ENCODE measurements around the gene APOL2. TPM values are rescaled to one million over a fixed set of nuclear protein-coding genes. Genes with fewer than 3 reads are reported as not detected.
A peak's percentile ranks its signal among the peaks of the same experiment; 100 is the strongest.
"Not testable (repeated sequence)": the region's sequence is repeated elsewhere in the genome, so short reads cannot be mapped to it uniquely, and the experiment has no call there.

Gene APOL2
- total RNA-seq, 1 donor: 56.1 TPM

- Histone ChIP-seq H3K4me1 (ENCODE audit: insufficient read depth, low read length) (no peaks in the 10 kb centered on the region), H4K20me1 (ENCODE audit: insufficient read depth, low read length) (no peaks in the 10 kb centered on the region), H2AFZ (ENCODE audit: low read length) (no peak overlapping the region), H3K27me3 (ENCODE audit: insufficient read depth, low read length) (no peaks in the 10 kb centered on the region), H3K4me3 (ENCODE audit: insufficient read depth, low read length) (no peak overlapping the region), H3K9me3 (ENCODE audit: low read depth, low read length) (no peaks in the 10 kb centered on the region), H3K36me3 (ENCODE audit: insufficient read depth, low read length) (no peaks in the 10 kb centered on the region), H3K4me2 (ENCODE audit: insufficient read depth, low read length) (no peak overlapping the region), H3K27ac (ENCODE audit: low read depth, low read length) (no peak overlapping the region), H3K79me2 (ENCODE audit: insufficient read depth, low read length) (no peaks in the 10 kb centered on the region)
- DNase-seq (ENCODE audit: insufficient read length, low spot score, missing footprints): peak; percentile 47
- TF ChIP-seq, protein P1, sequence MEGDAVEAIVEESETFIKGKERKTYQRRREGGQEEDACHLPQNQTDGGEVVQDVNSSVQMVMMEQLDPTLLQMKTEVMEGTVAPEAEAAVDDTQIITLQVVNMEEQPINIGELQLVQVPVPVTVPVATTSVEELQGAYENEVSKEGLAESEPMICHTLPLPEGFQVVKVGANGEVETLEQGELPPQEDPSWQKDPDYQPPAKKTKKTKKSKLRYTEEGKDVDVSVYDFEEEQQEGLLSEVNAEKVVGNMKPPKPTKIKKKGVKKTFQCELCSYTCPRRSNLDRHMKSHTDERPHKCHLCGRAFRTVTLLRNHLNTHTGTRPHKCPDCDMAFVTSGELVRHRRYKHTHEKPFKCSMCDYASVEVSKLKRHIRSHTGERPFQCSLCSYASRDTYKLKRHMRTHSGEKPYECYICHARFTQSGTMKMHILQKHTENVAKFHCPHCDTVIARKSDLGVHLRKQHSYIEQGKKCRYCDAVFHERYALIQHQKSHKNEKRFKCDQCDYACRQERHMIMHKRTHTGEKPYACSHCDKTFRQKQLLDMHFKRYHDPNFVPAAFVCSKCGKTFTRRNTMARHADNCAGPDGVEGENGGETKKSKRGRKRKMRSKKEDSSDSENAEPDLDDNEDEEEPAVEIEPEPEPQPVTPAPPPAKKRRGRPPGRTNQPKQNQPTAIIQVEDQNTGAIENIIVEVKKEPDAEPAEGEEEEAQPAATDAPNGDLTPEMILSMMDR (IDR thresholded peaks at IDR 0.05; ENCODE audit: extremely low read depth, low read depth, low read length): no peak
Measured at GRCh38 chr22:36204001-36204631, 35.2 kb downstream of the APOL2 start.

GRCh38 chr22:36203441-36203840 lies 35.9 kb downstream of the APOL2 start:
- H3K9me3 ChIP-seq (ENCODE audit: low read depth, low read length); H3K4me1 ChIP-seq (ENCODE audit: insufficient read depth, low read length); H2AFZ ChIP-seq (ENCODE audit: low read length); DNase-seq (ENCODE audit: insufficient read length, low spot score, missing footprints); H3K4me3 ChIP-seq (ENCODE audit: insufficient read depth, low read length); H4K20me1 ChIP-seq (ENCODE audit: insufficient read depth, low read length); H3K4me2 ChIP-seq (ENCODE audit: insufficient read depth, low read length); H3K27ac ChIP-seq (ENCODE audit: low read depth, low read length); H3K27me3 ChIP-seq (ENCODE audit: insufficient read depth, low read length); H3K79me2 ChIP-seq (ENCODE audit: insufficient read depth, low read length); H3K36me3 ChIP-seq (ENCODE audit: insufficient read depth, low read length): not testable (repeated sequence)

- H3K9me3 ChIP-seq (ENCODE audit: low read depth, low read length); H3K4me2 ChIP-seq (ENCODE audit: insufficient read depth, low read length); H3K4me1 ChIP-seq (ENCODE audit: insufficient read depth, low read length); H4K20me1 ChIP-seq (ENCODE audit: insufficient read depth, low read length); H3K79me2 ChIP-seq (ENCODE audit: insufficient read depth, low read length); H3K27ac ChIP-seq (ENCODE audit: low read depth, low read length); H3K27me3 ChIP-seq (ENCODE audit: insufficient read depth, low read length); H3K4me3 ChIP-seq (ENCODE audit: insufficient read depth, low read length); H2AFZ ChIP-seq (ENCODE audit: low read length); H3K36me3 ChIP-seq (ENCODE audit: insufficient read depth, low read length); DNase-seq (ENCODE audit: insufficient read length, low spot score, missing footprints): not testable (repeated sequence)
Measured at GRCh38 chr22:36202906-36203305, 36.4 kb downstream of the APOL2 start.

GRCh38 chr22:36201630-36202319 lies 37.6 kb downstream of the APOL2 start, which contains the start of gene APOL4:
TSS of gene APOL4 (minus strand) at chr22:36201809. CDS start at chr22:36201734, 75 bp downstream.
- Histone ChIP-seq H3K27me3 (ENCODE audit: insufficient read depth, low read length) (no peaks in the 10 kb centered on the region), H3K36me3 (ENCODE audit: insufficient read depth, low read length) (no peaks in the 10 kb centered on the region), H3K4me2 (ENCODE audit: insufficient read depth, low read length) (peak within 1 kb of the TSS; percentile 28), H3K9me3 (ENCODE audit: low read depth, low read length) (no peaks in the 10 kb centered on the region), H3K79me2 (ENCODE audit: insufficient read depth, low read length) (no peaks in the 10 kb centered on the region), H3K4me3 (ENCODE audit: insufficient read depth, low read length) (no peak within 1 kb of the TSS), H3K27ac (ENCODE audit: low read depth, low read length) (no peak within 1 kb of the TSS), H4K20me1 (ENCODE audit: insufficient read depth, low read length) (no peaks in the 10 kb centered on the region), H2AFZ (ENCODE audit: low read length) (peak within 1 kb of the TSS; percentile 80), H3K4me1 (ENCODE audit: insufficient read depth, low read length) (peaks cover 16% of the 10 kb centered on the region)
- DNase-seq (ENCODE audit: insufficient read length, low spot score, missing footprints): peak; percentile 57
- TF ChIP-seq, protein P1 (IDR thresholded peaks at IDR 0.05; ENCODE audit: extremely low read depth, low read depth, low read length): no peak

GRCh38 chr22:36201025-36201424 lies 38.3 kb downstream of the APOL2 start:
- DNase-seq (ENCODE audit: insufficient read length, low spot score, missing footprints); H3K9me3 ChIP-seq (ENCODE audit: low read depth, low read length); H2AFZ ChIP-seq (ENCODE audit: low read length); H3K27me3 ChIP-seq (ENCODE audit: insufficient read depth, low read length); H3K4me2 ChIP-seq (ENCODE audit: insufficient read depth, low read length); H3K27ac ChIP-seq (ENCODE audit: low read depth, low read length); H4K20me1 ChIP-seq (ENCODE audit: insufficient read depth, low read length); H3K79me2 ChIP-seq (ENCODE audit: insufficient read depth, low read length); H3K36me3 ChIP-seq (ENCODE audit: insufficient read depth, low read length); H3K4me3 ChIP-seq (ENCODE audit: insufficient read depth, low read length): not testable (repeated sequence)
- peaks cover 18% of the 10 kb centered on the region for H3K4me1 ChIP-seq (ENCODE audit: insufficient read depth, low read length)

Data from osteoblast (primary cell).